K562 (cell line): ENCODE data around the gene GLIPR2. TPM values are rescaled to one million over a fixed set of nuclear protein-coding genes. Genes with fewer than 3 reads are reported as not detected.

Experiments
- ATAC-seq: fragments of 200-7000 bp; cut with Tn5 transposase; 3 replicates; pipeline ENCODE4 v1.9.1; 2020; ENCODE audit warnings: moderate library complexity
- BruUV-seq: library from RNA; stranded (reverse); fragments of 400-500 nt; replicated peaks from 2 replicates; lab custom pipeline; 2021; lab: Mats Ljungman, UMichigan
- CTCF ChIA-PET: fragments of 300-600 bp; formaldehyde crosslinking; extraction: SDS; loops from one replicate; lab custom pipeline; 2021; ENCODE audit warnings: low intra/inter-chr PET ratio; lab: Yijun Ruan, JAX
- POLR2A ChIA-PET: fragments of 300-600, 350-650 bp; sonication (Branson Sonifier 250); formaldehyde crosslinking; extraction: SDS; loops from one replicate; lab custom pipeline; 2021; ENCODE audit warnings: antibody characterized with exemption, inconsistent platforms; lab: Yijun Ruan, JAX
- DNase-seq, 4 experiments: peaks; one replicate each; pipeline versions ENCODE4 v3.0.0 to v3.0.0-alpha.2; 2011 to 2018; ENCODE audit warnings: low spot score in 3 of 4, mixed read lengths in 3 of 4; ENCODE audit errors: extremely low read depth in 1 of 4
- FAIRE-seq: peaks from 2 replicates; lab custom pipeline; 2011; peaks lifted over from hg19 to GRCh38; lab: Jason Lieb, UNC
- H2AFZ ChIP-seq: 2 replicates; pipeline ENCODE4 v1.6.0; 2011; ENCODE audit warnings: low read depth, low read length, control low read depth, inconsistent platforms
- H3K27ac ChIP-seq: fragments of 200-600 bp; 3 replicates; pipeline ENCODE4 v1.8.0; 2011; ENCODE audit warnings: low read depth, mild to moderate bottlenecking, control low read depth, inconsistent platforms, low read length, moderate library complexity, mixed read lengths; ENCODE audit errors: extremely low read depth
- H3K27me3 ChIP-seq, 2 experiments: fragments of 300-600 bp in 1 of 2; 2 replicates in 1 of 2; 3 replicates in 1 of 2; pipeline versions ENCODE4 v1.6.0 to v1.8.0; 2011; ENCODE audit warnings: inconsistent platforms in 2 of 2, low read length in 2 of 2, mild to moderate bottlenecking in 1 of 2, mixed read lengths in 1 of 2, moderate library complexity in 1 of 2; ENCODE audit not compliant: control insufficient read depth in 2 of 2, insufficient read depth in 2 of 2
- H3K36me3 ChIP-seq: fragments of 300-600 bp; 3 replicates; pipeline ENCODE4 v1.8.0; 2011; ENCODE audit warnings: mild to moderate bottlenecking, low read length, inconsistent platforms; ENCODE audit not compliant: control insufficient read depth, insufficient read depth
- H3K4me1 ChIP-seq, 2 experiments: fragments of 200-600 bp in 1 of 2; replicated peaks in 1 of 2; 2 replicates in 1 of 2; 3 replicates in 1 of 2; pipeline versions ENCODE4 v1.5.1 to v1.8.0; 2011; ENCODE audit warnings: inconsistent platforms in 2 of 2, low read length in 2 of 2, mild to moderate bottlenecking in 1 of 2, mixed read lengths in 1 of 2, moderate library complexity in 1 of 2; ENCODE audit not compliant: control insufficient read depth in 2 of 2, insufficient read depth in 2 of 2
- H3K4me2 ChIP-seq: 2 replicates; pipeline ENCODE4 v1.6.1; 2011; ENCODE audit warnings: low read length, control low read depth, inconsistent platforms, mixed read lengths; ENCODE audit not compliant: insufficient read depth
- H3K4me3 ChIP-seq: fragments of 200-600 bp; sonication (generic), shearing (Covaris generic); 2 replicates; pipeline ENCODE4 v1.5.1; 2016; ENCODE audit warnings: control low read depth, inconsistent platforms
- H3K79me2 ChIP-seq: fragments of 200-600 bp; 3 replicates; pipeline ENCODE4 v1.8.0; 2011; ENCODE audit warnings: low read length, inconsistent platforms; ENCODE audit not compliant: control insufficient read depth, insufficient read depth
- H3K9ac ChIP-seq, 2 experiments: 2 replicates each; pipeline versions ENCODE4 v1.6.0 to v1.6.1; 2011; ENCODE audit warnings: low read depth in 2 of 2, low read length in 2 of 2, control low read depth in 1 of 2, inconsistent platforms in 1 of 2, mild to moderate bottlenecking in 1 of 2, mixed read lengths in 1 of 2; ENCODE audit not compliant: insufficient read depth in 1 of 2
- H3K9me1 ChIP-seq: one replicate; pipeline ENCODE4 v1.6.0; 2011; ENCODE audit warnings: inconsistent platforms, mild to moderate bottlenecking, low read length, moderate library complexity; ENCODE audit not compliant: control insufficient read depth, insufficient read depth
- H3K9me3 ChIP-seq: replicated peaks from 2 replicates; pipeline ENCODE4 v1.5.1; 2011; ENCODE audit warnings: low read depth, low read length, inconsistent platforms; ENCODE audit not compliant: control insufficient read depth, insufficient read depth
- H4K20me1 ChIP-seq: replicated peaks from 2 replicates; pipeline ENCODE4 v1.6.1; 2011; ENCODE audit warnings: low read length, inconsistent platforms, mixed read lengths; ENCODE audit not compliant: control insufficient read depth, insufficient read depth
- CCNT2 ChIP-seq: IDR thresholded peaks from 2 replicates; pipeline ENCODE4 v1.6.1; 2011; ENCODE audit warnings: borderline replicate concordance, low read depth, mild to moderate bottlenecking, moderate library complexity, mixed read lengths, low read length; ENCODE audit not compliant: insufficient read length; ENCODE audit errors: extremely low read depth
- ETV5 ChIP-seq: sonication (generic); formaldehyde crosslinking; IDR thresholded peaks from 2 replicates; pipeline ENCODE4 v1.4.0; 2020; ENCODE audit warnings: low read depth, mild to moderate bottlenecking, missing genetic modification reagents
- HDAC1 ChIP-seq, 2 experiments: fragments of 450-650 bp; IDR thresholded peaks; 2 replicates each; pipeline ENCODE4 v1.6.1; 2016 to 2017; ENCODE audit warnings: inconsistent platforms in 1 of 2, mild to moderate bottlenecking in 1 of 2, moderate library complexity in 1 of 2
- NFIC ChIP-seq: fragments of 450-650 bp; IDR thresholded peaks from 2 replicates; pipeline ENCODE4 v1.6.1; 2017; ENCODE audit warnings: mild to moderate bottlenecking, inconsistent platforms
- PTBP1 ChIP-seq: fragments of 200-400 bp; formaldehyde crosslinking; IDR thresholded peaks from 2 replicates; pipeline ENCODE4 v1.6.1; 2017; ENCODE audit warnings: low read depth, low read length
- SIX5 ChIP-seq, 2 experiments: IDR thresholded peaks; 2 replicates each; pipeline ENCODE4 v1.6.1; 2011; ENCODE audit warnings: low read length in 2 of 2, borderline replicate concordance in 1 of 2, low read depth in 1 of 2, mild to moderate bottlenecking in 1 of 2, moderate library complexity in 1 of 2; ENCODE audit not compliant: insufficient read depth in 1 of 2
- SMAD4 ChIP-seq: fragments of 250-450 bp; sonication (Bioruptor Pico); conservative IDR thresholded peaks from 2 replicates; pipeline ENCODE4 v1.8.0; 2021; ENCODE audit warnings: inconsistent platforms, mild to moderate bottlenecking, moderate library complexity
- ZNF212 ChIP-seq: fragments of 450-650 bp; formaldehyde crosslinking; IDR thresholded peaks from 2 replicates; pipeline ENCODE4 v1.4.0; 2020; ENCODE audit warnings: mild to moderate bottlenecking
- ZNF639 ChIP-seq, 2 experiments: fragments of 200-800 bp in 1 of 2; sonication (Bioruptor generic) in 1 of 2; sonication (generic) in 1 of 2; formaldehyde crosslinking in 1 of 2; IDR thresholded peaks in 1 of 2; conservative IDR thresholded peaks in 1 of 2; 2 replicates each; pipeline versions ENCODE4 v1.5.0 to v1.6.1; 2016 to 2020; ENCODE audit warnings: missing compliant biosample characterization in 1 of 2, missing genetic modification characterization in 1 of 2, missing genetic modification reagents in 1 of 2
- ZZZ3 ChIP-seq: fragments of 450-650 bp; IDR thresholded peaks from 2 replicates; pipeline ENCODE4 v1.6.1; 2016; ENCODE audit warnings: antibody characterized with exemption, mild to moderate bottlenecking, moderate library complexity
- WGBS: fragments of 100-300 bp; shearing (Covaris generic); methylation state at CpG from one replicate; pipeline ENCODE4 v1.1.6; 2016; ENCODE audit warnings: low coverage, mixed read lengths; ENCODE audit not compliant: insufficient coverage; ENCODE audit errors: missing lambda C conversion rate; 5-methylcytosine and 5-hydroxymethylcytosine counted together
- in situ Hi-C: fragments of 300-500 bp; cut with MboI; formaldehyde crosslinking; loops from 4 replicates; pipeline ENCODE4 v1.15.0; 2018; ENCODE audit warnings: inconsistent platforms, mixed read lengths
- intact Hi-C: fragments of 100-400 bp; cut with micrococcal nuclease; formaldehyde crosslinking; loops from 2 replicates; pipeline ENCODE4 v1.14.2; 2022
- polyA plus RNA-seq, 8 experiments: library from polyadenylated mRNA; depleted of rRNA in 4 of 8; stranded (reverse) in 5 of 8; unstranded in 3 of 8; fragments of >200 nt; fragmentation: Nextera tagmentation in 2 of 8; fragmentation: Illumina TruSeq in 1 of 8; extraction: Ambion mirVana in 2 of 8; extraction: Trizol in 1 of 8; gene quantifications; 2 replicates each; pipeline versions ENCODE4 v1.2.1 to v1.2.3, GENCODE V29; 2011 to 2014; ENCODE audit warnings: inconsistent platforms in 1 of 8, missing spikeins in 1 of 8
- total RNA-seq, 7 experiments: library from RNA; depleted of rRNA in 6 of 7; stranded (reverse); fragments of >200 nt in 6 of 7; fragmentation: Illumina TruSeq in 2 of 7; extraction: Trizol in 2 of 7; gene quantifications; 2 replicates each; pipeline versions ENCODE4 v1.2.1 to v1.2.3, GENCODE V29; 2011 to 2021; ENCODE audit warnings: low replicate concordance in 1 of 7

Gene GLIPR2
- total and polyA plus RNA-seq, 9 of the 15 experiments (the other 6 are each of a cell fraction or from before 2014, with no cell fraction given), result 1.4 to 8.8 (median 2.9) TPM

- H3K4me1 ChIP-seq, result peaks cover 5 to 22% of the 10 kb centered on the region in 2 experiments; a peak in 4 of 5 replicates
- H4K20me1 ChIP-seq, result no peaks in the 10 kb centered on the region
- H3K9ac ChIP-seq, result no peak overlapping the region
- in situ Hi-C loops (no loop called here), intact Hi-C loops (no loop called here)
- WGBS, result 52% methylated on average over 4 of the region's 6 CpGs
- DNase-seq (no peak), FAIRE-seq (no peak), ATAC-seq (no peak)
- CTCF ChIA-PET, result no interaction called here
- no peaks in the 10 kb centered on the region for H3K9me1 ChIP-seq
- H3K4me3 ChIP-seq, result no peak overlapping the region
- TF ChIP-seq SIX5 (IDR thresholded peaks at IDR 0.05; ENCODE audit: borderline replicate concordance in 1 of 2, insufficient read depth in 1 of 2, low read depth in 1 of 2, low read length in 2 of 2), result no peak
- peak; percentile 86 for TF ChIP-seq NFIC
- BruUV-seq, result no TSS peak
- H3K36me3 ChIP-seq, result no peaks in the 10 kb centered on the region
- H3K9me3 ChIP-seq, result no peaks in the 10 kb centered on the region
- H3K79me2 ChIP-seq, result no peaks in the 10 kb centered on the region
- H2AFZ ChIP-seq, result no peak overlapping the region
- no peak overlapping the region for H3K4me2 ChIP-seq
- POLR2A ChIA-PET, result interaction anchor here (0.6 to 1.3 kb wide), 4 partner anchors 9 to 26 kb away, joined by 3 to 6 read pairs (median 4); partner anchors contain the start of gene CLTA
- no peak overlapping the region for H3K27ac ChIP-seq
- no peaks in the 10 kb centered on the region for H3K27me3 ChIP-seq
Observed at GRCh38 chr9:36164372-36164771, 27.8 kb downstream of the GLIPR2 start.

GRCh38 chr9:36164989-36165388, 28.5 kb downstream of the GLIPR2 start:
- FAIRE-seq, result no peak
- Histone ChIP-seq H3K4me3 (no peak overlapping the region), H3K27ac (no peak overlapping the region), H4K20me1 (no peaks in the 10 kb centered on the region), H3K36me3 (no peaks in the 10 kb centered on the region), H3K9me3 (no peaks in the 10 kb centered on the region), H2AFZ (no peak overlapping the region), H3K27me3 (peaks cover 0 to under 1% of the 10 kb centered on the region in 2 experiments; a peak in 2 of 5 replicates), H3K4me1 (peaks cover 5 to 22% of the 10 kb centered on the region in 2 experiments; a peak in 4 of 5 replicates), H3K79me2 (no peaks in the 10 kb centered on the region), H3K9ac (no peak overlapping the region), H3K9me1 (no peaks in the 10 kb centered on the region), H3K4me2 (no peak overlapping the region)
- intact Hi-C loops, result loop anchor here (5.0 kb wide), 2 partner anchors 143 to 208 kb away; partner anchors contain the start of gene OR2S2
- ChIA-PET CTCF (interaction anchor here (2.5 kb wide), 1 partner anchor 62 kb away, joined by 13 read pairs; no protein-coding TSS in a partner anchor), POLR2A (interaction anchor here (0.6 to 1.3 kb wide), 3 partner anchors 8 to 25 kb away, joined by 4 to 6 read pairs (median 5); partner anchors contain the start of gene CLTA)
- no peak for DNase-seq
- ATAC-seq, result no peak
- in situ Hi-C loops, result loop anchor here (5.0 kb wide), 1 partner anchor 63 kb away; no protein-coding TSS in a partner anchor
- TF ChIP-seq HDAC1 (IDR thresholded peaks at IDR 0.05) (no peak), ZNF212 (CRISPR knock-in tag) (no peak), ZNF639 (CRISPR knock-in tag; conservative IDR thresholded peaks at IDR 0.05 in 1 of 2, IDR thresholded peaks at IDR 0.05 in 1 of 2) (no peak), ZZZ3 (no peak), CCNT2 (no peak), ETV5 (CRISPR knock-in tag) (no peak), SMAD4 (no peak), PTBP1 (no peak), SIX5 (IDR thresholded peaks at IDR 0.05; ENCODE audit: borderline replicate concordance in 1 of 2, insufficient read depth in 1 of 2, low read depth in 1 of 2, low read length in 2 of 2) (no peak)
- WGBS, result 18% methylated on average over 3 of the region's 3 CpGs
- BruUV-seq, result no TSS peak
